HG02642 (cell line): ENCODE measurements around the gene ADGRB3.
"Not testable (repeated sequence)": the region's sequence is repeated elsewhere in the genome, so short reads cannot be mapped to it uniquely, and the experiment has no call there.

Experiments used
- ATAC-seq: cut with Tn5 transposase; IDR thresholded peaks from one replicate; pipeline ENCODE4 v1.9.1; 2021; ENCODE audit warnings: mild to moderate bottlenecking; ENCODE audit not compliant: unreplicated experiment, poor library complexity

Gene ADGRB3

GRCh38 chr6:68732423-68732822, 97.3 kb downstream of the ADGRB3 start:
- ATAC-seq = no peak

- ATAC-seq = no peak
Measured at GRCh38 chr6:68735866-68736265, 100.8 kb downstream of the ADGRB3 start.

- ATAC-seq = no peak
Measured at GRCh38 chr6:68737061-68737460, 102.0 kb downstream of the ADGRB3 start.

DNA sequence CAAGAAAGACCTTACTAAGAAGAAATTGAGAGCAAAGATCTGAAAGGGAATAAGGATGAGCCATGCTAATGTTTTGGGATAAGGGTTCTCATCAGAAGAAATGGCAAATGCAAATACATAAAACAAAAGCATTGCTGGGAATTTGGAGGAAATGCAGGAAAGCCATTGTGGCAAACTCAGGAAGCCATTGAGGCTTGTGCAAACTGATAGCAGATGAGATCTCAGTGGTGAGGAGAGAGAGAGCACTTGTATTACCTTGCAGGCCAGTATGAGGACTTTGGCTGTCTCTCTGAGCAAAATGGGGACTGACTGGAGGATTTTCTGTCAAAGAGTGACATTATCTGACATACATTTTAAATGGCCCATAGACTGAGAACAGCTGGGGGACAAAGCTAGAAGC, 103.0 kb downstream of the ADGRB3 start:
- no peak for ATAC-seq

DNA sequence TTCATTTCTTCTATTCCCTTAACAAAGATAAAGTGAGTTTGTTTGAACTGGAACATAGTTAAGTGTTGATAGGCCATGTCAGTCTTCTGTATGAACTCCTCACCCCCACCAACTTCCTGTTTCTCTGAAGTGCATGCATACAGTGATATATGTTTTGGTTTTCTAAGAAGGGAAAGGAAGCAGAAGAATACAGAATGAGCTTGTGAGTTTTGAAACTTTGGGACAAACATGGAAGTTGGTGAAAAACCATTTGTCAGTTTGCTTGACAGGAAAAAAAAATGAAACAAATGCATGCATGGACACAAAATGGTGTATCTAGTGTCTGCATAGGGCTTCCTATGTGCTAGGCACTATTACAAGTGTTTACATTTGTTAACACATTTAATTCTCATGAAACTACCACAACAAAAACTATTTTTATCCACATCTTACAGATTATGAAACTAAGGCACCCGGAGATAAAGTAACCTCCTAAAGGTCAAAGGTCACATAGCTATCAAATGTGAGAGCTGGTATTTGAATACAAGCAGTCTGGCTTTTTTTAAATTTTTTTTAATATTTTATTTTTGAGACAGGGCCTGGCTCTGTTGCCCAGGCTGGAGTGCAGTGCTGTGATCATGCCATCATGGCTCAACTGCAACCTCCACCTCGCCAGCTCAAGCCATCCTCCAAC, 105.9 kb downstream of the ADGRB3 start:
- ATAC-seq = peak; percentile 63

GRCh38 chr6:68741501-68742386, 106.7 kb downstream of the ADGRB3 start:
- ATAC-seq = no peak

DNA sequence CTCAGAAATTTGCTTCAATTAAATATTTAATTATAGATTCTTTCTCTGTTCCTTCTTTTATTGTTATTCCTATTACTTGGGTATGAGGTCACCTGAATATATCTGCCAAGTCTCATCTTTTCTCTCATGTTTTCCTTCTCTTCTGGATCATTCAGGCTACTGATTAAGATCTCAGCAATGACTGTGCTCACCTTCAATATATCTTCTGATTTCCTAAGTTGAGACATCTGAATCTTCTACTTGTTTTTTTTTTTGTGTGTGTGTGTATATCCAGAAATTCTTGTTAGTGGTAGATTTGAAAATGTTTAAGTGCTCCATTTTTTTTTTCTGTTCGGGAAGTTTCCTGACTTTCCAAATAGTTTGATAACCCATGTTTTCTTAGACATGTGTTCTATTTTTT, 108.0 kb downstream of the ADGRB3 start:
- ATAC-seq = no peak

- not testable (repeated sequence) for ATAC-seq
Measured at GRCh38 chr6:68744376-68744775, 109.3 kb downstream of the ADGRB3 start.

DNA sequence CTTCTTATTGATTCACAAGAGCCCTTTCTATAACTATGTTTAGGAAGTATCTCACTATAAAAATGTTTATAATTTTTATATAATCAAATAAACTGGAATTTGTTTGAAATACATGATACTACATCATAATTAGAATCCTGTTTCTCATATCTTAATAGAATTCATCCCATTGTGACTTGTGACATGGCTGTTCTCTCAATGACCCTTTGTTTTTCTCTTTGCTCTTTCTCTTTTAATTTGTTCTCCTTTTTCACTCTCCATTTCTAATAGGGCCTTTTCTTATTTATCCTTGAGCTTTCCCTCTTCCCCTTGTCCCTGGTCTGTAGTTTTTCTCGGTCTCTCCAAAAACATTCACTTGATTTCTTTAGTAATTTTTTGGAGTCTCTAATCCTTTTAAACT, 111.3 kb downstream of the ADGRB3 start:
- no peak for ATAC-seq

DNA sequence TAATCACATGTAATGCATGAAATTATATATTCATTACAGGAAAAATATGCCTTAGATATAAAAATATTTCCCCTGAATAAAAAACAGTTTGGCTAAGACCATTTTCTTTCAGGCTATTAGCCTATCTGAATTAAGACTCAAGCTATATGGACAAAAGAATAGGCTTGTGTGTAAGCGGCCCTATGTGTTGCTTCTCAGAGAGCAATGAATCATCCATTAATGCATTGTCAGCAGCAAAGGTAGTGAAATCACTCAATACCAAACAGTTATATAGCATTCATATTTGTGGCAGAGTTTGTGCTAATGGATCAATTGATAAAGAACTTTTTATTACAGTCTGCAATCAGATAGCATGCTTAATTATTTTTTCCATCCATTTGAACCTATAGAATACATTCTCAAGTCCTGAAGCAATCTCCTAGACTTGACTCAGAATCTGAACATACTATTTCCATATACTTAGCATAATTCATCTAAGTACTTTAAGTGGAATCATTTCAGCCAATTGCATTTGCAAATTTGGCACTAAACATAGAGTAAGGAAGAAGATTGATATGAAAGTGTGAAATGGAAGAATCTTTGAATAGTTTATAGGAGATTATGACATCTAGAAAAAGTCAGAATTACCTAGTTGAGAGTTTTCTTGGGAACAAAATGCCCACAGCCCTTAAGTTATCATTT, 112.2 kb downstream of the ADGRB3 start:
- no peak for ATAC-seq

DNA sequence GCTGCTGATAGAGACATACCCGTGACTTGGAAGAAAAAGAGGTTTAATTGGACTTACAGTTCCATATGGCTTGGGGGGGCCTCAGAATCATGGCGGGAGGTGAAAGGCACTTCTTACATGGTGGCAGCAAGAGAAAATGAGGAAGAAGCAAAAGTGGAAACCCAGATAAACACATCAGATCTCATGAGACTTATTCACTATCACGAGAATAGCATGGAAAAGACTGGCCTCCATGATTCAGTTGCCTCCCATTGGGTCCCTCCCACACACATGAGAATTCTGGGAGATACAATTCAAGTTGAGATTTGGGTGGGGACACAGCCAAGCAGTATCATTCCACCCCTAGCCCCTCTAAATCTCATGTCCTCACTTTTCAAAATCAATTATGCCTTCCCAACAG, 112.8 kb downstream of the ADGRB3 start:
- ATAC-seq = not testable (repeated sequence)

DNA sequence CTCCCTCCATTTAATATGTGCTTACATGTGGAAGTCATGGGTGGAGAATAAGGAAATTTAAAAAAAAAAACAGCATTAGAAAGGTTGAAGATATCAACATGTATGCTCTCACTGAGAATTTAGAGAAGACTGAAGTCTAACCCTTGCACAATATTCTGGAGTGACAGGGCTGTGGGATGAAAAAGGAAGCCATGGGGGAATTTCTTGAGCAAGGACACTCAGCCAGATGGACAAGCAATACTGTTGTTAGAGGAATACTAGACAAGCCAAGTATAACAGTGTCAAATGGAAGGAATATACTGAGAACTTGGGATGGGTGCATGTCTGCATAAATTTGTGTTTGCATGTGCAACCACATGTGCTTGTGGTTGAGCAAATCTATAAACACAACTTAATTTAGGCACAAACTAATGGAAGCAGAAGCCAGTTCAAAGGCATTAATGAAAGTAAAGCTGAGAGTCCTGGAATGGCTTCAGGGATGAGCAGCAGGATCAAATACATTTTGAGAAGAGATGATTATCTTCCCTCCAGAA, 119.7 kb downstream of the ADGRB3 start:
- no peak for ATAC-seq

- no peak for ATAC-seq
Measured at GRCh38 chr6:68756454-68757375, 121.6 kb downstream of the ADGRB3 start.

DNA sequence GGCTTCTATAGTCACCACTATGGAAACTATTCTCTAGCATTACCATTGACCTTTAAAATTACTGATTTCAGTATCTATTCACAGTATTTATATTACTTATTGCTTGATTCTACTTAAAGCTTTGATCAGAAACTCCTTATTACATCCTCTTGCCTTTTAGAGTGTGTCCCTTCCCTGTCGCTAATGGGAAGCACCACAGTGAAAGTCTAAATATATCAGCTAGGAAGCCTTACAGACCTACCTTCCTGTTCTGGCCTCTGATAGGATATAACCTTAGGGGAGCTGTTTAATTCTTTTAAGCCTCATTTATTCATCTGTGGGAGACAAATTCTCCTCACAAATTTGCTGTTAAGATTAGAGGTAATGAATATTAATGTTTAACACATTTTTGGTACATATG, 122.7 kb downstream of the ADGRB3 start:
- no peak for ATAC-seq

DNA sequence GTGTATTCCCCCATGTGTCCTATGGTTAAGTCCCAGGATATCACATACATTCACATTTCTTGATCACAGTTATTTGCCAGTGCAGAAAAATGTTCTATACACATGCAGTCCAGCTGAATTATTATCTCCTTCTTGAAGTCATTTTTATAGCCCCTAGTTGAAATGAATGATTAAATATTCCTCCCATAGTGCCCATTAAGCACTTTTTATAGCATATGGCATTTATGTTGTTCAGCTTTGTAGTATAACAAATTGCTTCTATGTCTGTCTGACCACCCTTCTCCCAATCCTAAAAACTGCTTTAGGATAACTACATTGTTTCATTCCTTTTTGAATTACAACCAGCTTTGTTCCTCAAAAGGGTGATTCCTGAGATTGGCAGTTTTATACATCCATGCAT, 123.5 kb downstream of the ADGRB3 start:
- no peak for ATAC-seq

DNA sequence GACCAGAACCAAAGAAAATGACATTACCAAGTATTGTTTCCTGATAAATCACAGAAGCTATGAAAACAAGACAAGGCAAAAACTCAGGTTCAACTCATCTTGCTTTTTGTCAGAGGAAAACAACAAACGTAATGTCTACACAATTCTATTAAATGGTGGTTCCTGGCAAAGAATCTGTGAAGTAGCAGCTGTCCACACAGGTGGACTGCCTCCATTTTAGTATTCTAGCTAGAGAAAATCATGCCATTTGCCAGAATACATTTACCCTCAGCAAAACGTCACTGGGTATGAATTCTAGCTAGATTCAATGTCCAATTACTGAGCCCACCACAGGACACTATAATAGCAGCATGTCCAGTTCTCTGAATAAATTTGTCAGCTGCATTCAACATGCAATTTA, 125.4 kb downstream of the ADGRB3 start:
- no peak for ATAC-seq

GRCh38 chr6:68760941-68761676, 126.0 kb downstream of the ADGRB3 start:
- no peak for ATAC-seq

- ATAC-seq = no peak
Measured at GRCh38 chr6:68761985-68762384, 126.9 kb downstream of the ADGRB3 start.

DNA sequence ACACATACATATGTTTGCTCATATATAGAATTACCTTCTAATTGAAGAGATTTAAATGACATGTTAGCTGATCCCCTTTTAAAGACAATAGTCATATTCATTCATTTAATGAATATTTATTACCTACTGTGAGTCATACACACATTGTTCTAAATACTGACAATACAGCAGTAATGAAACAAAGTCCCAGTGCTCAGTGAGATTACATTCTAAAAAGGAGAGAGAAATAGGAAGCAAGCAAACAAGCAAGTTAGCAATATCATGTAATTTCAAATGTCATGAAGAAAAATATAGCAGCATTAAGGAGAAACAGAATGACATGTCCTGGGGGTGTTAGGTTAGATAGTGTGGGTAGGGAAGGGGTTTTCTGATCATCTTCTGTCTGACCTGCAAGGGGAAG, 136.3 kb downstream of the ADGRB3 start:
- ATAC-seq = no peak
